GM12878 (cell line): ENCODE measurements around the gene HHLA2. TPM values are rescaled to one million over a fixed set of nuclear protein-coding genes. Genes with fewer than 3 reads are reported as not detected.

Experiments
- ATAC-seq: fragments of 200-7000 bp; cut with Tn5 transposase; 3 replicates; pipeline ENCODE4 v1.9.1; 2020; ENCODE audit warnings: mild to moderate bottlenecking, moderate library complexity
- BruUV-seq: library from RNA; stranded (reverse); fragments of 400-500 nt; replicated peaks from 2 replicates; lab custom pipeline; 2021; lab: Mats Ljungman, UMichigan
- CTCF ChIA-PET: fragments of 300-600 bp; sonication (Branson Sonifier 250); formaldehyde crosslinking; extraction: SDS; loops from one replicate; lab custom pipeline; 2021; ENCODE audit warnings: inconsistent platforms; lab: Yijun Ruan, JAX
- POLR2A ChIA-PET: fragments of 350-600 bp; formaldehyde crosslinking; extraction: SDS; loops from one replicate; lab custom pipeline; 2021; ENCODE audit warnings: inconsistent platforms; lab: Charles Lee
- RAD21 ChIA-PET: fragments of 300-600 bp; sonication (Branson Sonifier 250); formaldehyde crosslinking; loops from one replicate; lab custom pipeline; 2023; ENCODE audit warnings: antibody characterized with exemption; ENCODE audit not compliant: unreplicated experiment; lab: Charles Lee
- SMC1A ChIA-PET: fragments of 300-600 bp; sonication (Branson Sonifier 250); formaldehyde crosslinking; loops from one replicate; lab custom pipeline; 2023; ENCODE audit not compliant: unreplicated experiment, uncharacterized antibody; lab: Charles Lee
- DNase-seq: peaks from one replicate; pipeline ENCODE4 v3.0.0-alpha.2; 2011; ENCODE audit warnings: low read depth, low spot score
- FAIRE-seq: peaks from 3 replicates; lab custom pipeline; 2011; peaks lifted over from hg19 to GRCh38; lab: Jason Lieb, UNC
- H2AFZ ChIP-seq: 2 replicates; pipeline ENCODE4 v1.6.0; 2011; ENCODE audit warnings: low read depth, low read length, control low read depth; ENCODE audit not compliant: control insufficient read depth
- H3K27ac ChIP-seq: 2 replicates; pipeline ENCODE4 v1.5.1; 2011; ENCODE audit warnings: control low read depth; ENCODE audit not compliant: control insufficient read depth, insufficient read depth
- H3K27me3 ChIP-seq, 2 experiments: replicated peaks in 1 of 2; 2 replicates each; pipeline versions ENCODE4 v1.6.0 to v1.6.1; 2011; ENCODE audit warnings: low read length in 1 of 2; ENCODE audit not compliant: control insufficient read depth in 2 of 2, insufficient read depth in 2 of 2
- H3K36me3 ChIP-seq, 2 experiments: 2 replicates each; pipeline ENCODE4 v1.5.1; 2011; ENCODE audit warnings: low read length in 1 of 2; ENCODE audit not compliant: control insufficient read depth in 2 of 2, insufficient read depth in 2 of 2
- H3K4me1 ChIP-seq: 2 replicates; pipeline ENCODE4 v1.6.1; 2011; ENCODE audit warnings: mild to moderate bottlenecking, low read length, moderate library complexity, mixed read lengths; ENCODE audit not compliant: control insufficient read depth, insufficient read depth
- H3K4me2 ChIP-seq: 2 replicates; pipeline ENCODE4 v1.6.0; 2011; ENCODE audit warnings: control low read depth; ENCODE audit not compliant: control insufficient read depth, insufficient read depth
- H3K4me3 ChIP-seq: fragments of 200-600 bp; sonication (generic); 2 replicates; pipeline ENCODE4 v1.5.1; 2016
- H3K79me2 ChIP-seq: 2 replicates; pipeline ENCODE4 v1.6.0; 2011; ENCODE audit warnings: low read length; ENCODE audit not compliant: control insufficient read depth, insufficient read depth
- H3K9ac ChIP-seq: 2 replicates; pipeline ENCODE4 v1.8.0; 2011; ENCODE audit warnings: low read length, control low read depth, mixed read lengths; ENCODE audit not compliant: control insufficient read depth, insufficient read depth
- H3K9me3 ChIP-seq: replicated peaks from 3 replicates; pipeline ENCODE4 v1.5.1; 2011; ENCODE audit warnings: mild to moderate bottlenecking, low read length; ENCODE audit not compliant: control insufficient read depth, insufficient read depth
- H4K20me1 ChIP-seq: 2 replicates; pipeline ENCODE4 v1.6.0; 2011; ENCODE audit not compliant: control insufficient read depth, insufficient read depth
- CHD1 ChIP-seq: IDR thresholded peaks from 2 replicates; pipeline ENCODE4 v1.6.1; 2012; ENCODE audit warnings: low read depth, low read length, improper control_type of control experiment
- CHD4 ChIP-seq: fragments of 200-600 bp; sonication (generic); IDR thresholded peaks from 2 replicates; pipeline ENCODE4 v1.6.1; 2016; ENCODE audit warnings: mild to moderate bottlenecking
- HCFC1 ChIP-seq: fragments of 150-350 bp; IDR thresholded peaks from 2 replicates; pipeline ENCODE4 v1.6.1; 2014; ENCODE audit warnings: low read length
- HDAC6 ChIP-seq: fragments of 200-600 bp; sonication (generic); IDR thresholded peaks from one replicate; pipeline ENCODE4 v1.8.0; 2017; ENCODE audit warnings: antibody characterized with exemption; ENCODE audit not compliant: unreplicated experiment
- RAD21 ChIP-seq: IDR thresholded peaks from 2 replicates; pipeline ENCODE4 v1.6.1; 2011; ENCODE audit warnings: mild to moderate bottlenecking, low read depth, low read length, moderate library complexity; ENCODE audit not compliant: insufficient read depth
- SIN3A ChIP-seq: IDR thresholded peaks from 2 replicates; pipeline ENCODE4 v1.6.1; 2012; ENCODE audit warnings: low read depth, low read length, improper control_type of control experiment
- ZNF274 ChIP-seq: IDR thresholded peaks from one replicate; pipeline ENCODE4 v1.8.0; 2011; ENCODE audit not compliant: insufficient read length, insufficient read depth
- WGBS: methylation state at CpG from one replicate; pipeline ENCODE4 v1.1.6; 2016; ENCODE audit warnings: low lambda C conversion rate; ENCODE audit not compliant: insufficient replicate concordance, insufficient coverage; ENCODE audit errors: missing lambda C conversion rate; 5-methylcytosine and 5-hydroxymethylcytosine counted together
- in situ Hi-C: fragments of 300-500 bp; cut with MboI; formaldehyde crosslinking; loops from 9 replicates; pipeline ENCODE4 v1.14.3; 2018; ENCODE audit warnings: mixed read lengths
- intact Hi-C: fragments of 100-400 bp; cut with micrococcal nuclease; formaldehyde crosslinking; loops from one replicate; pipeline ENCODE4 v1.14.2; 2022; ENCODE audit not compliant: unreplicated experiment
- polyA plus RNA-seq, 11 experiments: library from polyadenylated mRNA; depleted of rRNA in 4 of 11; unstranded in 6 of 11; stranded (reverse) in 5 of 11; fragments of >200 nt; fragmentation: Nextera tagmentation in 4 of 11; fragmentation: Illumina TruSeq in 1 of 11; extraction: Ambion mirVana in 4 of 11; extraction: Trizol in 1 of 11; gene quantifications; 1 replicate in 1 of 11; 2 replicates in 10 of 11; pipeline versions ENCODE4 v1.2.1 to v1.2.3, GENCODE V29; 2011 to 2016; ENCODE audit warnings: inconsistent platforms in 2 of 11, missing spikeins in 2 of 11, low read depth in 1 of 11
- total RNA-seq, 4 experiments: library from RNA; depleted of rRNA in 3 of 4; stranded (reverse); fragments of >200 nt in 3 of 4; fragmentation: Illumina TruSeq in 1 of 4; extraction: Trizol in 1 of 4; gene quantifications; 2 replicates each; pipeline versions ENCODE4 v1.2.1 to v1.2.3, GENCODE V29; 2013 to 2021
- TF ChIP-seq, protein P1 (sequence below): fragments of 450-650 bp; IDR thresholded peaks from 2 replicates; pipeline ENCODE4 v1.6.1; 2016; ENCODE audit warnings: mild to moderate bottlenecking
- TF ChIP-seq, protein P2 (sequence below), 3 experiments: IDR thresholded peaks in 2 of 3; conservative IDR thresholded peaks in 1 of 3; 2 replicates each; pipeline ENCODE4 v1.5.1; 2011; ENCODE audit warnings: low read depth in 3 of 3, low read length in 3 of 3, mild to moderate bottlenecking in 3 of 3, control low read depth in 2 of 3, moderate library complexity in 2 of 3, inconsistent platforms in 1 of 3, mixed read lengths in 1 of 3; ENCODE audit not compliant: control insufficient read depth in 2 of 3, insufficient read depth in 1 of 3; ENCODE audit errors: extremely low read depth in 1 of 3
- TF ChIP-seq, protein P3 (sequence below): fragments of 450-650 bp; IDR thresholded peaks from 2 replicates; pipeline ENCODE4 v1.6.1; 2018; ENCODE audit warnings: mild to moderate bottlenecking, low read depth, moderate library complexity; ENCODE audit not compliant: partially characterized antibody
- TF ChIP-seq, protein P4 (sequence below): fragments of 450-650 bp; formaldehyde crosslinking; IDR thresholded peaks from 2 replicates; pipeline ENCODE4 v1.4.0; 2022; ENCODE audit warnings: mild to moderate bottlenecking, moderate library complexity
- TF ChIP-seq, protein P5 (sequence below): IDR thresholded peaks from 2 replicates; pipeline ENCODE4 v1.6.1; 2012; ENCODE audit warnings: low read length, inconsistent platforms
- TF ChIP-seq, protein P6 (sequence below): IDR thresholded peaks from 2 replicates; pipeline ENCODE4 v1.6.1; 2011; ENCODE audit warnings: low read depth, low read length, improper control_type of control experiment, borderline replicate concordance

The HHLA2 gene
- total and polyA plus RNA-seq, 10 of the 15 experiments (the other 5 are each of a cell fraction or from before 2014, with no cell fraction given) = 0.11 to 1.3 (median 0.28) TPM; not detected in 1

DNA sequence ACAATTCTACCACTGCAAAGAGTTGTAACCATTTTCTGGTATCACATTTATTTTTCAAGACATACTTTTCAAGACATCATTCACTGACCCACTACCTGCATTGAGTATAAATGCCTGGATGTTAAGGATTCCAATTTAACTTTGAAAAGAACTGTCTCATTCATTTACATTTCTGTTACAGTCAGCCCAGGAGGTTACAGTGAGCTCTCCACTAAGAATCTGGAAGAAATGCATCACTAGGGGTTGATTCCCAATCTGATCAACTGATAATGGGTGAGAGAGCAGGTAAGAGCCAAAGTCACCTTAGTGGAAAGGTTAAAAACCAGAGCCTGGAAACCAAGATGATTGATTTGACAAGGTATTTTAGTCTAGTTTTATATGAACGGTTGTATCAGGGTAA lies 81.0 kb downstream of the HHLA2 start:
- intact Hi-C loops (no loop called here), in situ Hi-C loops (no loop called here)
- ATAC-seq (no peak), DNase-seq (no peak), FAIRE-seq (no peak)
- WGBS = 0% methylated on average over 1 of the region's 1 CpG
- Histone ChIP-seq H3K4me3 (no peak overlapping the region), H3K4me2 (no peak overlapping the region), H3K27me3 (no peaks in the 10 kb centered on the region), H3K27ac (no peak overlapping the region), H2AFZ (no peak overlapping the region), H3K4me1 (no peaks in the 10 kb centered on the region), H4K20me1 (no peaks in the 10 kb centered on the region), H3K9me3 (no peaks in the 10 kb centered on the region), H3K79me2 (no peaks in the 10 kb centered on the region), H3K9ac (no peak overlapping the region), H3K36me3 (no peaks in the 10 kb centered on the region)
- ChIA-PET CTCF (no interaction called here), RAD21 (no interaction called here), POLR2A (no interaction called here), SMC1A (no interaction called here)
- BruUV-seq = no TSS peak
- TF ChIP-seq, protein P1, sequence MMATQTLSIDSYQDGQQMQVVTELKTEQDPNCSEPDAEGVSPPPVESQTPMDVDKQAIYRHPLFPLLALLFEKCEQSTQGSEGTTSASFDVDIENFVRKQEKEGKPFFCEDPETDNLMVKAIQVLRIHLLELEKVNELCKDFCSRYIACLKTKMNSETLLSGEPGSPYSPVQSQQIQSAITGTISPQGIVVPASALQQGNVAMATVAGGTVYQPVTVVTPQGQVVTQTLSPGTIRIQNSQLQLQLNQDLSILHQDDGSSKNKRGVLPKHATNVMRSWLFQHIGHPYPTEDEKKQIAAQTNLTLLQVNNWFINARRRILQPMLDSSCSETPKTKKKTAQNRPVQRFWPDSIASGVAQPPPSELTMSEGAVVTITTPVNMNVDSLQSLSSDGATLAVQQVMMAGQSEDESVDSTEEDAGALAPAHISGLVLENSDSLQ = no peak
- TF ChIP-seq, protein P2, sequence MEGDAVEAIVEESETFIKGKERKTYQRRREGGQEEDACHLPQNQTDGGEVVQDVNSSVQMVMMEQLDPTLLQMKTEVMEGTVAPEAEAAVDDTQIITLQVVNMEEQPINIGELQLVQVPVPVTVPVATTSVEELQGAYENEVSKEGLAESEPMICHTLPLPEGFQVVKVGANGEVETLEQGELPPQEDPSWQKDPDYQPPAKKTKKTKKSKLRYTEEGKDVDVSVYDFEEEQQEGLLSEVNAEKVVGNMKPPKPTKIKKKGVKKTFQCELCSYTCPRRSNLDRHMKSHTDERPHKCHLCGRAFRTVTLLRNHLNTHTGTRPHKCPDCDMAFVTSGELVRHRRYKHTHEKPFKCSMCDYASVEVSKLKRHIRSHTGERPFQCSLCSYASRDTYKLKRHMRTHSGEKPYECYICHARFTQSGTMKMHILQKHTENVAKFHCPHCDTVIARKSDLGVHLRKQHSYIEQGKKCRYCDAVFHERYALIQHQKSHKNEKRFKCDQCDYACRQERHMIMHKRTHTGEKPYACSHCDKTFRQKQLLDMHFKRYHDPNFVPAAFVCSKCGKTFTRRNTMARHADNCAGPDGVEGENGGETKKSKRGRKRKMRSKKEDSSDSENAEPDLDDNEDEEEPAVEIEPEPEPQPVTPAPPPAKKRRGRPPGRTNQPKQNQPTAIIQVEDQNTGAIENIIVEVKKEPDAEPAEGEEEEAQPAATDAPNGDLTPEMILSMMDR (IDR thresholded peaks at IDR 0.05 in 2 of 3, conservative IDR thresholded peaks at IDR 0.05 in 1 of 3; ENCODE audit: control insufficient read depth in 2 of 3, extremely low read depth in 1 of 3, insufficient read depth in 1 of 3, low read depth in 3 of 3, low read length in 3 of 3) = no peak
- TF ChIP-seq CHD1 (no peak), ZNF274 (no peak), HDAC6 (no peak), CHD4 (no peak), SIN3A (no peak), RAD21 (no peak), HCFC1 (no peak)
- TF ChIP-seq, protein P3, sequence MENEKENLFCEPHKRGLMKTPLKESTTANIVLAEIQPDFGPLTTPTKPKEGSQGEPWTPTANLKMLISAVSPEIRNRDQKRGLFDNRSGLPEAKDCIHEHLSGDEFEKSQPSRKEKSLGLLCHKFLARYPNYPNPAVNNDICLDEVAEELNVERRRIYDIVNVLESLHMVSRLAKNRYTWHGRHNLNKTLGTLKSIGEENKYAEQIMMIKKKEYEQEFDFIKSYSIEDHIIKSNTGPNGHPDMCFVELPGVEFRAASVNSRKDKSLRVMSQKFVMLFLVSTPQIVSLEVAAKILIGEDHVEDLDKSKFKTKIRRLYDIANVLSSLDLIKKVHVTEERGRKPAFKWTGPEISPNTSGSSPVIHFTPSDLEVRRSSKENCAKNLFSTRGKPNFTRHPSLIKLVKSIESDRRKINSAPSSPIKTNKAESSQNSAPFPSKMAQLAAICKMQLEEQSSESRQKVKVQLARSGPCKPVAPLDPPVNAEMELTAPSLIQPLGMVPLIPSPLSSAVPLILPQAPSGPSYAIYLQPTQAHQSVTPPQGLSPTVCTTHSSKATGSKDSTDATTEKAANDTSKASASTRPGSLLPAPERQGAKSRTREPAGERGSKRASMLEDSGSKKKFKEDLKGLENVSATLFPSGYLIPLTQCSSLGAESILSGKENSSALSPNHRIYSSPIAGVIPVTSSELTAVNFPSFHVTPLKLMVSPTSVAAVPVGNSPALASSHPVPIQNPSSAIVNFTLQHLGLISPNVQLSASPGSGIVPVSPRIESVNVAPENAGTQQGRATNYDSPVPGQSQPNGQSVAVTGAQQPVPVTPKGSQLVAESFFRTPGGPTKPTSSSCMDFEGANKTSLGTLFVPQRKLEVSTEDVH = no peak
- TF ChIP-seq, protein P4, sequence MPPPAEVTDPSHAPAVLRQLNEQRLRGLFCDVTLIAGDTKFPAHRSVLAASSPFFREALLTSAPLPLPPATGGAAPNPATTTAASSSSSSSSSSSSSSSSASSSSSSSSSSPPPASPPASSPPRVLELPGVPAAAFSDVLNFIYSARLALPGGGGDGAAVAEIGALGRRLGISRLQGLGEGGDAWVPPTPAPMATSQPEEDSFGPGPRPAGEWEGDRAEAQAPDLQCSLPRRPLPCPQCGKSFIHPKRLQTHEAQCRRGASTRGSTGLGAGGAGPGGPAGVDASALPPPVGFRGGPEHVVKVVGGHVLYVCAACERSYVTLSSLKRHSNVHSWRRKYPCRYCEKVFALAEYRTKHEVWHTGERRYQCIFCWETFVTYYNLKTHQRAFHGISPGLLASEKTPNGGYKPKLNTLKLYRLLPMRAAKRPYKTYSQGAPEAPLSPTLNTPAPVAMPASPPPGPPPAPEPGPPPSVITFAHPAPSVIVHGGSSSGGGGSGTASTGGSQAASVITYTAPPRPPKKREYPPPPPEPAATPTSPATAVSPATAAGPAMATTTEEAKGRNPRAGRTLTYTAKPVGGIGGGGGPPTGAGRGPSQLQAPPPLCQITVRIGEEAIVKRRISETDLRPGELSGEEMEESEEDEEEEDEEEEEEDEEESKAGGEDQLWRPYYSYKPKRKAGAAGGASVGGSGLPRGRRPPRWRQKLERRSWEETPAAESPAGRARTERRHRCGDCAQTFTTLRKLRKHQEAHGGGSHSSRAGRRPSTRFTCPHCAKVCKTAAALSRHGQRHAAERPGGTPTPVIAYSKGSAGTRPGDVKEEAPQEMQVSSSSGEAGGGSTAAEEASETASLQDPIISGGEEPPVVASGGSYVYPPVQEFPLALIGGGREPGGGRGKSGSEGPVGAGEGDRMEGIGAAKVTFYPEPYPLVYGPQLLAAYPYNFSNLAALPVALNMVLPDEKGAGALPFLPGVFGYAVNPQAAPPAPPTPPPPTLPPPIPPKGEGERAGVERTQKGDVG (CRISPR knock-in tag) = no peak
- TF ChIP-seq, protein P5, sequence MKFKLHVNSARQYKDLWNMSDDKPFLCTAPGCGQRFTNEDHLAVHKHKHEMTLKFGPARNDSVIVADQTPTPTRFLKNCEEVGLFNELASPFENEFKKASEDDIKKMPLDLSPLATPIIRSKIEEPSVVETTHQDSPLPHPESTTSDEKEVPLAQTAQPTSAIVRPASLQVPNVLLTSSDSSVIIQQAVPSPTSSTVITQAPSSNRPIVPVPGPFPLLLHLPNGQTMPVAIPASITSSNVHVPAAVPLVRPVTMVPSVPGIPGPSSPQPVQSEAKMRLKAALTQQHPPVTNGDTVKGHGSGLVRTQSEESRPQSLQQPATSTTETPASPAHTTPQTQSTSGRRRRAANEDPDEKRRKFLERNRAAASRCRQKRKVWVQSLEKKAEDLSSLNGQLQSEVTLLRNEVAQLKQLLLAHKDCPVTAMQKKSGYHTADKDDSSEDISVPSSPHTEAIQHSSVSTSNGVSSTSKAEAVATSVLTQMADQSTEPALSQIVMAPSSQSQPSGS = no peak
- TF ChIP-seq, protein P6, sequence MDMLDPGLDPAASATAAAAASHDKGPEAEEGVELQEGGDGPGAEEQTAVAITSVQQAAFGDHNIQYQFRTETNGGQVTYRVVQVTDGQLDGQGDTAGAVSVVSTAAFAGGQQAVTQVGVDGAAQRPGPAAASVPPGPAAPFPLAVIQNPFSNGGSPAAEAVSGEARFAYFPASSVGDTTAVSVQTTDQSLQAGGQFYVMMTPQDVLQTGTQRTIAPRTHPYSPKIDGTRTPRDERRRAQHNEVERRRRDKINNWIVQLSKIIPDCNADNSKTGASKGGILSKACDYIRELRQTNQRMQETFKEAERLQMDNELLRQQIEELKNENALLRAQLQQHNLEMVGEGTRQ = no peak
